HG03097 (cell line): ENCODE measurements around the gene CCNF.

ENCODE experiments used
- ATAC-seq: cut with Tn5 transposase; IDR thresholded peaks from one replicate; pipeline ENCODE4 v1.9.1; 2021; ENCODE audit not compliant: unreplicated experiment, low FRiP score

CCNF gene

GRCh38 chr16:2499890-2500429 lies 70.7 kb downstream of the CCNF start:
- no peak for ATAC-seq

GRCh38 chr16:2500430-2500917 lies 71.2 kb downstream of the CCNF start:
- no peak for ATAC-seq

- no peak for ATAC-seq
Observed at GRCh38 chr16:2500918-2501750, 71.9 kb downstream of the CCNF start.

- no peak for ATAC-seq
Observed at GRCh38 chr16:2501946-2502895, 73.0 kb downstream of the CCNF start.

- no peak for ATAC-seq
Observed at GRCh38 chr16:2505695-2506094, 76.4 kb downstream of the CCNF start.

GRCh38 chr16:2507052-2507659 lies 77.9 kb downstream of the CCNF start:
- ATAC-seq = peak; percentile 59

GRCh38 chr16:2507665-2508064 lies 78.4 kb downstream of the CCNF start:
- no peak for ATAC-seq
